Kidney epithelial cell (primary cell): ENCODE measurements around the gene EHD3. TPM values are rescaled to one million over a fixed set of nuclear protein-coding genes. Genes with fewer than 3 reads are reported as not detected.

Experiments
- DNase-seq: peaks from one replicate; pipeline ENCODE4 v3.0.0-alpha.2; 2010; ENCODE audit warnings: low read depth
- H3K27me3 ChIP-seq: 2 replicates; pipeline ENCODE4 v1.6.0; 2011; ENCODE audit warnings: low read length; ENCODE audit not compliant: control insufficient read depth, insufficient read depth
- H3K36me3 ChIP-seq: 2 replicates; pipeline ENCODE4 v1.5.1; 2011; ENCODE audit warnings: low read length; ENCODE audit not compliant: control insufficient read depth, insufficient read depth
- H3K4me3 ChIP-seq: 2 replicates; pipeline ENCODE4 v1.5.1; 2011; ENCODE audit warnings: low read depth, mild to moderate bottlenecking, control low read depth, low read length
- CTCF ChIP-seq: IDR thresholded peaks from 2 replicates; pipeline ENCODE4 v1.5.1; 2011; ENCODE audit warnings: mild to moderate bottlenecking, moderate library complexity, low read length, control low read depth, inconsistent platforms; ENCODE audit not compliant: insufficient read depth, poor library complexity, severe bottlenecking
- total RNA-seq: library from RNA; depleted of rRNA; stranded (reverse); fragments of >200 nt; gene quantifications from 2 replicates; pipeline ENCODE4 v1.2.3, GENCODE V29; 2015

The EHD3 gene
- total RNA-seq, 1 donor from 2014 or later: 11.4 TPM

- Histone ChIP-seq H3K4me3 (no peak overlapping the region), H3K27me3 (no peaks in the 10 kb centered on the region), H3K36me3 (no peaks in the 10 kb centered on the region)
- no peak for TF ChIP-seq CTCF
- DNase-seq: no peak
These were observed 80.8 kb downstream of the EHD3 start for GRCh38 chr2:31314761-31315160.

- no peak for TF ChIP-seq CTCF
- Histone ChIP-seq H3K36me3 (no peaks in the 10 kb centered on the region), H3K4me3 (no peak overlapping the region), H3K27me3 (no peaks in the 10 kb centered on the region)
- DNase-seq: no peak
These were observed 83.4 kb downstream of the EHD3 start for GRCh38 chr2:31317396-31317795.

- no peak for DNase-seq
These were observed 84.7 kb downstream of the EHD3 start for GRCh38 chr2:31318361-31319336.

More at GRCh38 chr2:31318361-31319336, 84.7 kb downstream of the EHD3 start:
- H3K36me3 ChIP-seq: no peaks in the 10 kb centered on the region
- H3K4me3 ChIP-seq: no peak overlapping the region
- no peak for TF ChIP-seq CTCF
- H3K27me3 ChIP-seq: no peaks in the 10 kb centered on the region

Other genes starting within 250 kb of the EHD3 start
- 47.3 and 54.6 TPM in 2 replicates for gene GALNT14, start 95.7 kb upstream of the EHD3 start, total RNA-seq
- 0.58 and 1.4 TPM in 2 replicates for gene CAPN14, start 16.6 kb upstream of the EHD3 start, total RNA-seq
- gene XDH, start 180.6 kb downstream of the EHD3 start, total RNA-seq: 4.4 and 4.9 TPM in 2 replicates